HG03097 (cell line): ENCODE results near the gene MFRP.

ENCODE experiments used
- ATAC-seq: cut with Tn5 transposase; IDR thresholded peaks from one replicate; pipeline ENCODE4 v1.9.1; 2021; ENCODE audit not compliant: unreplicated experiment, low FRiP score

Gene MFRP

DNA sequence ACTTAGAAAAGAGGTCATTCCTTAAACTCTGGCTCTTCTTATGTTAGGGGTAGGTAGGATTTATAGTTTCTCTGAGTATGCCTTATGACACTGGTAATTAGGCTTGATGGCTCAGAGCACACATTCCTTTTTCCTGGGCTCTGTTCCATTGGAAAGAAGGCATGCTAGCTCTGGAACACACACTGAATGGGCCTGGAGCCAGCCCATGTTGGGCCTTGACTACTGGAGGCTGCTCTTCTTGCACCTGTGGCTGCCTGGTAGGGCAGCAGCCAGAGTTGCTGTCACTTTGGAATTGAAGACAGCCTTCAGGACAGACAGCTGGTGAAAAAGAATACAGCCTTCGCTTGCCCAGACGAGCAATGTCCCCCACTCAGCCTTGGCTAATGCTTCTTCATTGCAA is 47.8 kb downstream of the MFRP start:
- no peak for ATAC-seq

DNA sequence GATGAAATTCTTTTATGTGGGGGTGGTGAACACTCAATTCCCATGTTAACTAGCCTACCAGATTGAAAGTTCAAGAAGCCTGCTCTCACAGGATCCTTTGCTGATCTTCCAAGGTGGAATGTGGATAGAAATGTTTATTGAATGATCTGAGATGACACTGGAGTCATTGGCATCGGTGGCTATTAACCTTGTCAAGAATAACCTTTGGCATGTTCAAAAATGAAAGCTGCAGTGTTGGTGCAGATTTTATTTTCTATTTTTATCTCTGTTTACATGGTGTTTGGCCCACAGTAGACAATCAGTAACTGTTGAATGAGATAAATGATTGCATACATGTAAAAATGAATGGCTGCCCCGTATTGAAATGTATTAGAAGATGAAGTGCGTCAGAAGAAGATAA is 48.6 kb downstream of the MFRP start:
- ATAC-seq = no peak

DNA sequence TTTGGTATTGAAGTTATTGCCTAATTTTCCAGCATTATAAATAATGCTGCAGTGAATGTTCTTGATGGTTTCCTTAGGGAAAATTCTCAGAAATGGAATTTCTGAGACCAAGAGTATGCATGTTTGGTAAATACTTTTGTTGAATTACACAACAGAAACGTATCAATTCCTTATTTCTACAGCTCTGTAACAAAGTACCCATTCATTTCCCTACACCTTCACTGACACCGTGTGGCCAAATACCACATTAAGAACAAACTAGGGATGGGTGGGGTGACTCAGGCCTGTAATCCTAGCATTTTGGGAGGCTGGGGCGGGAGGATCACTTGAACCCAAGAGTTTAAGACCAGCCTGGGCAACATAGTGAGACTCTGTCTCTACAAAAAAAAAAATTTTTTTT is 51.3 kb downstream of the MFRP start:
- ATAC-seq = no peak

DNA sequence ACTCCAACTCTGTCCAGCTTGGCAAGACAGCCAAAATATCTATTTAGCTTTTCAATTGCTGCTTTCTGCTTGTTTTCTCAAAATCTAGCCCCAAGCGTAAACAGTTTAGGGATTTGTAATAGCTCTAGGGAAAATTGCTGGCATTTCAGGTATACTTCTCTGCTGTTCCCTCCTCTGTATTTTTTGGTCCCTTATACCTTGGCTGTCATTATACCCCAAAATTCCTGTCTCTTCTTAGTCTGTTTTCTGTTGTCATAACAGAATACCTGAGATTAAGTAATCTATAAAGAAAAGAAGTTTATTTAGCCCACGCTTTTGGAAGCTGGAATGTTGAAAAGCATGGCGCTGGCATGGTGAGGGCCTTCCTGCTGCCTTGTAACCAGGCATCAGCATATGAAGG is 53.0 kb downstream of the MFRP start:
- no peak for ATAC-seq

DNA sequence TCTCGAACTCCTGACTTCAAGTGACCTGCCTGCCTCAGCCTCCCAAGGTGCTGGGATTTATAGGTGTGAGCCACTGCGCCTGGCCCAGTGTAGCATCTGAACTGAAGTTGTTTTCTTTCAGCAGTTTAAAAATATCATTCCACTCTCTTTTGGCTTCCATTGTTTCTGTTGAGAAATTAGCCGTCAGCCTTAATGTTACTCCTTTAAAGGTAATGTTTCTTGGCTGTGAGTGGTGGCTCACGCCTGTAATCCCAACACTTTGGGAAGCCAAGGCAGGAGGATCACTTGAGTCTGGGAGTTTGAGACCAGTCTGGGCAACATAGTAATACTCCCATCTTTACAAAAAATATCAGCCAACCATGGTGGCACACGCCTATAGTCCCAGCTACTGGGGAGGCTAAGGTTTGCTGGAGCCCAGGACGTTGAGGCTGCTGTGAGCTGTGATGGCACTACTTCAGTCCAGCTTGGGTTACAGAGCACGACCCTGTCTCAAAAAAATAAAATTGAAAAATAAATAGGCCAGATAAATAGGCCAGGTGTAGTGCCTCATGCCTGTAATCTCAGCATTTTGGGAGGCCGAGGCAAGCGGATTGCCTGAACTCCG is 55.5 kb downstream of the MFRP start:
- no peak for ATAC-seq
